K562 (cell line): ENCODE data around the gene OTOA. TPM values are rescaled to one million over a fixed set of nuclear protein-coding genes. Genes with fewer than 3 reads are reported as not detected.
A peak's percentile ranks its signal among the peaks of the same experiment; 100 is the strongest.

Experiments used
- DNMT1 ChIP-seq: fragments of 450-650 bp; IDR thresholded peaks from 2 replicates; pipeline ENCODE4 v1.6.1; 2016; ENCODE audit warnings: antibody characterized with exemption, mild to moderate bottlenecking
- MYC ChIP-seq, 2 experiments: fragments of 250-450 bp in 1 of 2; sonication (Bioruptor Pico) in 1 of 2; IDR thresholded peaks; 2 replicates each; pipeline versions ENCODE4 v1.5.1 to v1.6.1; 2012 to 2021; ENCODE audit warnings: low read depth in 2 of 2, borderline replicate concordance in 1 of 2, improper control_type of control experiment in 1 of 2, low read length in 1 of 2, mild to moderate bottlenecking in 1 of 2, moderate library complexity in 1 of 2
- NR2C1 ChIP-seq, 2 experiments: fragments of 450-650 bp; IDR thresholded peaks; 2 replicates each; pipeline ENCODE4 v1.6.1; 2017; ENCODE audit warnings: mild to moderate bottlenecking in 2 of 2, antibody characterized with exemption in 1 of 2, inconsistent platforms in 1 of 2, missing compliant biosample characterization in 1 of 2, missing genetic modification characterization in 1 of 2
- THAP12 ChIP-seq: fragments of 250-450 bp; sonication (Bioruptor Pico); IDR thresholded peaks from 2 replicates; pipeline ENCODE4 v1.9.0; 2021; ENCODE audit warnings: mild to moderate bottlenecking, inconsistent platforms
- polyA plus RNA-seq, 8 experiments: library from polyadenylated mRNA; depleted of rRNA in 4 of 8; stranded (reverse) in 5 of 8; unstranded in 3 of 8; fragments of >200 nt; fragmentation: Nextera tagmentation in 2 of 8; fragmentation: Illumina TruSeq in 1 of 8; extraction: Ambion mirVana in 2 of 8; extraction: Trizol in 1 of 8; gene quantifications; 2 replicates each; pipeline versions ENCODE4 v1.2.1 to v1.2.3, GENCODE V29; 2011 to 2014; ENCODE audit warnings: inconsistent platforms in 1 of 8, missing spikeins in 1 of 8
- total RNA-seq, 7 experiments: library from RNA; depleted of rRNA in 6 of 7; stranded (reverse); fragments of >200 nt in 6 of 7; fragmentation: Illumina TruSeq in 2 of 7; extraction: Trizol in 2 of 7; gene quantifications; 2 replicates each; pipeline versions ENCODE4 v1.2.1 to v1.2.3, GENCODE V29; 2011 to 2021; ENCODE audit warnings: low replicate concordance in 1 of 7
- TF ChIP-seq, protein P1 (sequence below), 3 experiments: fragments of 200-800 bp in 1 of 3; fragments of 250-450 bp in 1 of 3; fragments of 450-650 bp in 1 of 3; sonication (Bioruptor Pico) in 1 of 3; sonication (Bioruptor generic) in 1 of 3; formaldehyde crosslinking in 1 of 3; IDR thresholded peaks; 2 replicates each; pipeline versions ENCODE4 v1.6.1 to v1.8.0; 2016 to 2022; ENCODE audit warnings: mild to moderate bottlenecking in 2 of 3, missing genetic modification characterization in 2 of 3, missing compliant biosample characterization in 1 of 3, moderate library complexity in 1 of 3

OTOA gene
- total and polyA plus RNA-seq, 9 of the 15 experiments (the other 6 are each of a cell fraction or from before 2014, with no cell fraction given): 0.04 TPM; not detected in 8

- TF ChIP-seq THAP12 (no peak), DNMT1 (no peak), MYC (IDR thresholded peaks at IDR 0.05; ENCODE audit: low read depth, low read length) (peak; percentile 56), MYC (CRISPR knock-in tag; IDR thresholded peaks at IDR 0.05; ENCODE audit: borderline replicate concordance, low read depth) (no peak), NR2C1 (IDR thresholded peaks at IDR 0.05) (peak; percentile 26; the same call in 1 of the 2 replicates), NR2C1 (tag; IDR thresholded peaks at IDR 0.05) (no peak)
- TF ChIP-seq, protein P1, sequence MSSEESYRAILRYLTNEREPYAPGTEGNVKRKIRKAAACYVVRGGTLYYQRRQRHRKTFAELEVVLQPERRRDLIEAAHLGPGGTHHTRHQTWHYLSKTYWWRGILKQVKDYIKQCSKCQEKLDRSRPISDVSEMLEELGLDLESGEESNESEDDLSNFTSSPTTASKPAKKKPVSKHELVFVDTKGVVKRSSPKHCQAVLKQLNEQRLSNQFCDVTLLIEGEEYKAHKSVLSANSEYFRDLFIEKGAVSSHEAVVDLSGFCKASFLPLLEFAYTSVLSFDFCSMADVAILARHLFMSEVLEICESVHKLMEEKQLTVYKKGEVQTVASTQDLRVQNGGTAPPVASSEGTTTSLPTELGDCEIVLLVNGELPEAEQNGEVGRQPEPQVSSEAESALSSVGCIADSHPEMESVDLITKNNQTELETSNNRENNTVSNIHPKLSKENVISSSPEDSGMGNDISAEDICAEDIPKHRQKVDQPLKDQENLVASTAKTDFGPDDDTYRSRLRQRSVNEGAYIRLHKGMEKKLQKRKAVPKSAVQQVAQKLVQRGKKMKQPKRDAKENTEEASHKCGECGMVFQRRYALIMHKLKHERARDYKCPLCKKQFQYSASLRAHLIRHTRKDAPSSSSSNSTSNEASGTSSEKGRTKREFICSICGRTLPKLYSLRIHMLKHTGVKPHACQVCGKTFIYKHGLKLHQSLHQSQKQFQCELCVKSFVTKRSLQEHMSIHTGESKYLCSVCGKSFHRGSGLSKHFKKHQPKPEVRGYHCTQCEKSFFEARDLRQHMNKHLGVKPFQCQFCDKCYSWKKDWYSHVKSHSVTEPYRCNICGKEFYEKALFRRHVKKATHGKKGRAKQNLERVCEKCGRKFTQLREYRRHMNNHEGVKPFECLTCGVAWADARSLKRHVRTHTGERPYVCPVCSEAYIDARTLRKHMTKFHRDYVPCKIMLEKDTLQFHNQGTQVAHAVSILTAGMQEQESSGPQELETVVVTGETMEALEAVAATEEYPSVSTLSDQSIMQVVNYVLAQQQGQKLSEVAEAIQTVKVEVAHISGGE (CRISPR knock-in tag; IDR thresholded peaks at IDR 0.05): peak in 1 of 3 experiments; percentile 88; a peak in 2 of 6 replicates
Observed at GRCh38 chr16:21704733-21705132, 41.0 kb downstream of the OTOA start (continued).
